ENCODE data around the gene ERGIC1. TPM values are rescaled to one million over a fixed set of nuclear protein-coding genes. Genes with fewer than 3 reads are reported as not detected.

The ERGIC1 gene
- total RNA-seq, 1 donor from 2014 or later, result 131 TPM

- H3K27ac Mint-ChIP-seq (ENCODE audit: unreplicated experiment), result peak overlapping the region; percentile 98
- TF ChIP-seq CTCF (IDR thresholded peaks at IDR 0.05; ENCODE audit: insufficient read depth, low read depth, low read length), result no peak
- TF ChIP-seq EZH2 (IDR thresholded peaks at IDR 0.05; ENCODE audit: insufficient read depth, low read length), result no peak
- H3K79me2 ChIP-seq (ENCODE audit: insufficient read depth, low read length), result no peaks in the 10 kb centered on the region
- H3K9me3 Mint-ChIP-seq (ENCODE audit: unreplicated experiment), result no peaks in the 10 kb centered on the region
- H3K4me1 ChIP-seq (ENCODE audit: insufficient read depth, low read length), result peaks cover 35% of the 10 kb centered on the region
- DNase-seq (ENCODE audit: low read depth) (peak; percentile 98), FAIRE-seq (peak; percentile 91)
- peak overlapping the region; percentile 76 for H3K9ac ChIP-seq (ENCODE audit: low read length)
- peak overlapping the region; percentile 88 for H3K27ac ChIP-seq (ENCODE audit: low read depth, low read length)
- H3K36me3 Mint-ChIP-seq (ENCODE audit: low read depth, unreplicated experiment), result peaks cover 2% of the 10 kb centered on the region
- no peak overlapping the region for H3K4me3 Mint-ChIP-seq (ENCODE audit: unreplicated experiment)
- no peaks in the 10 kb centered on the region for H3K36me3 ChIP-seq (ENCODE audit: insufficient read depth, low read length)
- H3K9me3 ChIP-seq (ENCODE audit: insufficient read depth, low read depth, low read length), result no peaks in the 10 kb centered on the region
- no peak overlapping the region for H2AFZ ChIP-seq (ENCODE audit: low read depth, low read length)
- H3K4me2 ChIP-seq (ENCODE audit: low read length), result peak overlapping the region; percentile 61
- H4K20me1 ChIP-seq (ENCODE audit: insufficient read depth, low read length), result no peaks in the 10 kb centered on the region
- no peak overlapping the region for H3K4me3 ChIP-seq (ENCODE audit: insufficient read depth, low read depth, low read length)
- H3K27me3 Mint-ChIP-seq (ENCODE audit: low read depth, unreplicated experiment), result no peaks in the 10 kb centered on the region
- H3K4me1 Mint-ChIP-seq (ENCODE audit: low read depth, unreplicated experiment), result peaks cover 32% of the 10 kb centered on the region
- H3K27me3 ChIP-seq (ENCODE audit: insufficient read depth, low read length), result no peaks in the 10 kb centered on the region
These were observed 120.0 kb downstream of the ERGIC1 start for GRCh38 chr5:172953776-172954675.

- H3K27ac ChIP-seq (ENCODE audit: low read depth, low read length), result peak overlapping the region; percentile 88
- H3K36me3 ChIP-seq (ENCODE audit: insufficient read depth, low read length), result no peaks in the 10 kb centered on the region
- no peaks in the 10 kb centered on the region for H4K20me1 ChIP-seq (ENCODE audit: insufficient read depth, low read length)
- TF ChIP-seq CTCF (IDR thresholded peaks at IDR 0.05; ENCODE audit: insufficient read depth, low read depth, low read length) (no peak), EZH2 (IDR thresholded peaks at IDR 0.05; ENCODE audit: insufficient read depth, low read length) (no peak)
- DNase-seq (ENCODE audit: low read depth) (no peak), FAIRE-seq (no peak)
- peaks cover 35% of the 10 kb centered on the region for H3K4me1 ChIP-seq (ENCODE audit: insufficient read depth, low read length)
- Mint-ChIP-seq H3K4me3 (ENCODE audit: unreplicated experiment) (no peak overlapping the region), H3K9me3 (ENCODE audit: unreplicated experiment) (no peaks in the 10 kb centered on the region), H3K27ac (ENCODE audit: unreplicated experiment) (peak overlapping the region; percentile 98), H3K36me3 (ENCODE audit: low read depth, unreplicated experiment) (peaks cover 2% of the 10 kb centered on the region), H3K4me1 (ENCODE audit: low read depth, unreplicated experiment) (peaks cover 32% of the 10 kb centered on the region), H3K27me3 (ENCODE audit: low read depth, unreplicated experiment) (no peaks in the 10 kb centered on the region)
- H2AFZ ChIP-seq (ENCODE audit: low read depth, low read length), result no peak overlapping the region
- peak overlapping the region; percentile 28 for H3K4me2 ChIP-seq (ENCODE audit: low read length)
- no peak overlapping the region for H3K4me3 ChIP-seq (ENCODE audit: insufficient read depth, low read depth, low read length)
- no peaks in the 10 kb centered on the region for H3K9me3 ChIP-seq (ENCODE audit: insufficient read depth, low read depth, low read length)
- H3K9ac ChIP-seq (ENCODE audit: low read length), result peak overlapping the region; percentile 76
- H3K79me2 ChIP-seq (ENCODE audit: insufficient read depth, low read length), result peaks cover 6% of the 10 kb centered on the region
- H3K27me3 ChIP-seq (ENCODE audit: insufficient read depth, low read length), result no peaks in the 10 kb centered on the region
These were observed 120.7 kb downstream of the ERGIC1 start for GRCh38 chr5:172954751-172955159.

- Histone ChIP-seq H3K4me2 (ENCODE audit: low read length) (peak overlapping the region; percentile 39), H3K36me3 (ENCODE audit: insufficient read depth, low read length) (no peaks in the 10 kb centered on the region), H3K27ac (ENCODE audit: low read depth, low read length) (peak overlapping the region; percentile 88), H3K27me3 (ENCODE audit: insufficient read depth, low read length) (no peaks in the 10 kb centered on the region), H3K4me3 (ENCODE audit: insufficient read depth, low read depth, low read length) (no peak overlapping the region), H2AFZ (ENCODE audit: low read depth, low read length) (no peak overlapping the region), H3K9ac (ENCODE audit: low read length) (peak overlapping the region; percentile 76), H4K20me1 (ENCODE audit: insufficient read depth, low read length) (no peaks in the 10 kb centered on the region), H3K4me1 (ENCODE audit: insufficient read depth, low read length) (peaks cover 45% of the 10 kb centered on the region), H3K9me3 (ENCODE audit: insufficient read depth, low read depth, low read length) (no peaks in the 10 kb centered on the region), H3K79me2 (ENCODE audit: insufficient read depth, low read length) (peaks cover 20% of the 10 kb centered on the region)
- no peak for DNase-seq (ENCODE audit: low read depth)
- peak overlapping the region; percentile 98 for H3K27ac Mint-ChIP-seq (ENCODE audit: unreplicated experiment)
- no peak for TF ChIP-seq EZH2 (IDR thresholded peaks at IDR 0.05; ENCODE audit: insufficient read depth, low read length)
- no peak for TF ChIP-seq CTCF (IDR thresholded peaks at IDR 0.05; ENCODE audit: insufficient read depth, low read depth, low read length)
- no peaks in the 10 kb centered on the region for H3K9me3 Mint-ChIP-seq (ENCODE audit: unreplicated experiment)
- H3K27me3 Mint-ChIP-seq (ENCODE audit: low read depth, unreplicated experiment), result no peaks in the 10 kb centered on the region
- no peak overlapping the region for H3K4me3 Mint-ChIP-seq (ENCODE audit: unreplicated experiment)
- no peak for FAIRE-seq
- H3K4me1 Mint-ChIP-seq (ENCODE audit: low read depth, unreplicated experiment), result peaks cover 37% of the 10 kb centered on the region
- peaks cover 2% of the 10 kb centered on the region for H3K36me3 Mint-ChIP-seq (ENCODE audit: low read depth, unreplicated experiment)
These were observed 122.2 kb downstream of the ERGIC1 start for GRCh38 chr5:172956228-172956627.

Data from astrocyte (in vitro differentiated cells and primary cell).